ENCODE measurements around the gene EYS. TPM values are rescaled to one million over a fixed set of nuclear protein-coding genes. Genes with fewer than 3 reads are reported as not detected.
A peak's percentile ranks its signal among the peaks of the same experiment; 100 is the strongest.

Gene EYS
- total RNA-seq, 1 experiment from 2014 or later: not detected

- Histone ChIP-seq H3K9me2 (ENCODE audit: insufficient read depth) (no peaks in the 10 kb centered on the region), H2AFZ (ENCODE audit: low read depth, low read length, poor library complexity, severe bottlenecking) (no peak overlapping the region), H3K9me3 (ENCODE audit: control insufficient read depth in 1 of 2, insufficient read depth in 1 of 2, low read depth in 1 of 2, low read length in 2 of 2) (no peaks in the 10 kb centered on the region), H3K4me3 (replicated peaks in 1 of 2; ENCODE audit: low read depth in 1 of 2, low read length in 2 of 2) (no peak overlapping the region), H3K27ac (ENCODE audit: low read depth, low read length) (no peak overlapping the region), H3K4me1 (ENCODE audit: control insufficient read depth in 1 of 2, insufficient read depth in 2 of 2, low read length in 2 of 2) (no peaks in the 10 kb centered on the region), H3K4me2 (ENCODE audit: low read length) (no peak overlapping the region), H3K79me2 (ENCODE audit: insufficient read depth, low read length) (no peaks in the 10 kb centered on the region), H3K9ac (ENCODE audit: low read length) (no peak overlapping the region), H3K36me3 (ENCODE audit: control insufficient read depth in 1 of 2, insufficient read depth in 2 of 2, low read length in 2 of 2) (no peaks in the 10 kb centered on the region), H4K20me1 (ENCODE audit: insufficient read depth) (no peaks in the 10 kb centered on the region), H3K27me3 (ENCODE audit: insufficient read depth, low read length) (no peaks in the 10 kb centered on the region)
- no peak for ATAC-seq
- CTCF ChIA-PET: interaction anchor here (0.7 to 2.8 kb wide), 3 partner anchors 74 to 407 kb away, joined by 3 to 11 read pairs (median 3); no protein-coding TSS in a partner anchor
- BruUV-seq (replicated peaks): no TSS peak
- intact Hi-C loops (cut with micrococcal nuclease): loop anchor here (5.0 kb wide), 2 partner anchors 183 to 453 kb away; no protein-coding TSS in a partner anchor
- POLR2A ChIA-PET: no interaction called here
- TF ChIP-seq YY1 (IDR thresholded peaks at IDR 0.05; ENCODE audit: extremely low read depth, insufficient replicate concordance, low read depth, low read length) (no peak), CBX3 (IDR thresholded peaks at IDR 0.05; ENCODE audit: low read depth) (no peak), ATF3 (IDR thresholded peaks at IDR 0.05) (no peak), POLR2A (IDR thresholded peaks at IDR 0.05; ENCODE audit: borderline replicate concordance, extremely low read depth, insufficient read depth, insufficient read length) (no peak), EZH2phosphoT487 (IDR thresholded peaks at IDR 0.05; ENCODE audit: borderline replicate concordance) (no peak), RAD21 (IDR thresholded peaks at IDR 0.05; ENCODE audit: low read depth) (no peak), MAX (IDR thresholded peaks at IDR 0.05) (no peak)
- RAD21 ChIA-PET (ENCODE audit: low non-redundant PET in 1 of 2, low total read pairs in 2 of 2, uncharacterized antibody in 2 of 2, unreplicated experiment in 2 of 2): no interaction called here
- no peak for DNase-seq (ENCODE audit: low read depth, low spot score)
Observed at GRCh38 chr6:63760199-63760598, 1946.8 kb downstream of the EYS start.

GRCh38 chr6:63759605-63760105 is 1947.4 kb downstream of the EYS start:
- no peak for ATAC-seq
- no peak overlapping the region for H3K27ac ChIP-seq (ENCODE audit: low read depth, low read length)
- H3K4me1 ChIP-seq (ENCODE audit: control insufficient read depth in 1 of 2, insufficient read depth in 2 of 2, low read length in 2 of 2): no peaks in the 10 kb centered on the region
- no peaks in the 10 kb centered on the region for H3K36me3 ChIP-seq (ENCODE audit: control insufficient read depth in 1 of 2, insufficient read depth in 2 of 2, low read length in 2 of 2)
- no peaks in the 10 kb centered on the region for H3K9me2 ChIP-seq (ENCODE audit: insufficient read depth)
- TF ChIP-seq CTCF (IDR thresholded peaks at IDR 0.05 in 2 of 3, conservative IDR thresholded peaks at IDR 0.05 in 1 of 3; ENCODE audit: borderline replicate concordance in 1 of 3, insufficient read depth in 1 of 3, low read depth in 2 of 3, low read length in 2 of 3) (peak in 1 of 3 experiments; percentile 8; a peak in 1 of 6 replicates), ZFX (IDR thresholded peaks at IDR 0.05) (no peak), RAD21 (IDR thresholded peaks at IDR 0.05; ENCODE audit: low read depth) (peak; percentile 44; the same call in 1 of the 2 replicates)
- CTCF ChIA-PET: interaction anchor here (1.6 to 2.8 kb wide), 2 partner anchors 161 to 407 kb away, joined by 3 to 11 read pairs; no protein-coding TSS in a partner anchor
- H3K79me2 ChIP-seq (ENCODE audit: insufficient read depth, low read length): no peaks in the 10 kb centered on the region
- RAD21 ChIA-PET (ENCODE audit: low non-redundant PET in 1 of 2, low total read pairs in 2 of 2, uncharacterized antibody in 2 of 2, unreplicated experiment in 2 of 2): no interaction called here
- no TSS peak for BruUV-seq (replicated peaks)
- no peak overlapping the region for H3K4me3 ChIP-seq (replicated peaks in 1 of 2; ENCODE audit: low read depth in 1 of 2, low read length in 2 of 2)
- no peak overlapping the region for H2AFZ ChIP-seq (ENCODE audit: low read depth, low read length, poor library complexity, severe bottlenecking)
- intact Hi-C loops (cut with micrococcal nuclease): loop anchor here (5.0 kb wide), 2 partner anchors 182 to 452 kb away; no protein-coding TSS in a partner anchor
- POLR2A ChIA-PET: no interaction called here
- H3K27me3 ChIP-seq (ENCODE audit: insufficient read depth, low read length): no peaks in the 10 kb centered on the region
- H3K9me3 ChIP-seq (ENCODE audit: control insufficient read depth in 1 of 2, insufficient read depth in 1 of 2, low read depth in 1 of 2, low read length in 2 of 2): no peaks in the 10 kb centered on the region
- H3K4me2 ChIP-seq (ENCODE audit: low read length): no peak overlapping the region
- H3K9ac ChIP-seq (ENCODE audit: low read length): no peak overlapping the region
- H4K20me1 ChIP-seq (ENCODE audit: insufficient read depth): no peaks in the 10 kb centered on the region
- DNase-seq (ENCODE audit: low read depth, low spot score): no peak
